Activated naive CD4-positive, alpha-beta T cell treated with anti-CD3 and anti-CD28 coated beads, Interleukin-2, amount 50 U/mL, for 16 hours (primary cell): ENCODE measurements around the gene AFF3.

Experiments used
- DNase-seq: peaks from one replicate; pipeline ENCODE4 v3.0.0-alpha.2; 2020

The AFF3 gene

GRCh38 chr2:99818842-99819241 is 323.5 kb downstream of the AFF3 start:
- no peak for DNase-seq

GRCh38 chr2:99816908-99817307 is 325.5 kb downstream of the AFF3 start:
- DNase-seq = no peak

- no peak for DNase-seq
These were observed 330.0 kb downstream of the AFF3 start for GRCh38 chr2:99812426-99812825.

GRCh38 chr2:99811544-99811943 is 330.8 kb downstream of the AFF3 start:
- DNase-seq = no peak

- no peak for DNase-seq
These were observed 332.2 kb downstream of the AFF3 start for GRCh38 chr2:99810225-99810624.

- DNase-seq = no peak
These were observed 333.0 kb downstream of the AFF3 start for GRCh38 chr2:99809259-99809900.

GRCh38 chr2:99808361-99809200 is 333.8 kb downstream of the AFF3 start:
- no peak for DNase-seq

GRCh38 chr2:99806758-99807157 is 335.6 kb downstream of the AFF3 start:
- no peak for DNase-seq

- no peak for DNase-seq
These were observed 336.4 kb downstream of the AFF3 start for GRCh38 chr2:99805930-99806476.

- DNase-seq = no peak
These were observed 338.5 kb downstream of the AFF3 start for GRCh38 chr2:99803846-99804245.

- no peak for DNase-seq
These were observed 339.7 kb downstream of the AFF3 start for GRCh38 chr2:99802734-99803133.

- no peak for DNase-seq
These were observed 341.0 kb downstream of the AFF3 start for GRCh38 chr2:99801327-99801901.

- no peak for DNase-seq
These were observed 344.9 kb downstream of the AFF3 start for GRCh38 chr2:99797475-99797874.

GRCh38 chr2:99794414-99794813 is 348.0 kb downstream of the AFF3 start:
- no peak for DNase-seq

- DNase-seq = no peak
These were observed 349.4 kb downstream of the AFF3 start for GRCh38 chr2:99793022-99793421.

GRCh38 chr2:99789849-99790248 is 352.5 kb downstream of the AFF3 start:
- DNase-seq = no peak

GRCh38 chr2:99787769-99788382 is 354.5 kb downstream of the AFF3 start:
- no peak for DNase-seq

GRCh38 chr2:99786636-99787390 is 355.6 kb downstream of the AFF3 start:
- no peak for DNase-seq

GRCh38 chr2:99784946-99785345 is 357.4 kb downstream of the AFF3 start:
- no peak for DNase-seq

GRCh38 chr2:99784282-99784681 is 358.1 kb downstream of the AFF3 start:
- no peak for DNase-seq

- DNase-seq = no peak
These were observed 362.1 kb downstream of the AFF3 start for GRCh38 chr2:99780276-99780675.

- no peak for DNase-seq
These were observed 363.1 kb downstream of the AFF3 start for GRCh38 chr2:99779276-99779675.
